ENCODE data around the gene KCTD11.
"Not testable (repeated sequence)": the region's sequence is repeated elsewhere in the genome, so short reads cannot be mapped to it uniquely, and the experiment has no call there.

DNA sequence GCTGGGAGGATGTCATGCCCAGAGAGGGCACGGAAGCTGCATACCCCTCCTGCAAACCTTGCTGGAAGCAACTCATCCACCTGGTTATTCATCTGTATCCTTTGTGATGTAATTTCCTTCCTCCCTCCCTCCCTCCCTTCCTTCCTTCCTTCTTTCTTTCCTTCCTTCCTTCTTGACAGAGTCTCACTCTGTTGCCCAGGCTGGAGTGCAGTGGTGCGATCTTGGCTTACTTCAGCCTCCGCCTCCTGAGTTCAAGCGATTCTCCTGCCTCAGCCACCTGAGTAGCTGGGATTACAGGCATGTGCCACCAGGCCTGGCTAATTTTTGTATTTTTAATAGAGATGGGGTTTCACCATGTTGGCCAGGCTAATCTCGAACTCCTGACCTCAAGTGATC, 16.6 kb downstream of the KCTD11 start:
- not testable (repeated sequence) for TF ChIP-seq YY1 (IDR thresholded peaks at IDR 0.05; ENCODE audit: extremely low read depth, insufficient replicate concordance, low read depth, low read length)
- TF ChIP-seq, protein P1, sequence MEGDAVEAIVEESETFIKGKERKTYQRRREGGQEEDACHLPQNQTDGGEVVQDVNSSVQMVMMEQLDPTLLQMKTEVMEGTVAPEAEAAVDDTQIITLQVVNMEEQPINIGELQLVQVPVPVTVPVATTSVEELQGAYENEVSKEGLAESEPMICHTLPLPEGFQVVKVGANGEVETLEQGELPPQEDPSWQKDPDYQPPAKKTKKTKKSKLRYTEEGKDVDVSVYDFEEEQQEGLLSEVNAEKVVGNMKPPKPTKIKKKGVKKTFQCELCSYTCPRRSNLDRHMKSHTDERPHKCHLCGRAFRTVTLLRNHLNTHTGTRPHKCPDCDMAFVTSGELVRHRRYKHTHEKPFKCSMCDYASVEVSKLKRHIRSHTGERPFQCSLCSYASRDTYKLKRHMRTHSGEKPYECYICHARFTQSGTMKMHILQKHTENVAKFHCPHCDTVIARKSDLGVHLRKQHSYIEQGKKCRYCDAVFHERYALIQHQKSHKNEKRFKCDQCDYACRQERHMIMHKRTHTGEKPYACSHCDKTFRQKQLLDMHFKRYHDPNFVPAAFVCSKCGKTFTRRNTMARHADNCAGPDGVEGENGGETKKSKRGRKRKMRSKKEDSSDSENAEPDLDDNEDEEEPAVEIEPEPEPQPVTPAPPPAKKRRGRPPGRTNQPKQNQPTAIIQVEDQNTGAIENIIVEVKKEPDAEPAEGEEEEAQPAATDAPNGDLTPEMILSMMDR (IDR thresholded peaks at IDR 0.05 in 2 of 3, conservative IDR thresholded peaks at IDR 0.05 in 1 of 3; ENCODE audit: borderline replicate concordance in 1 of 3, insufficient read depth in 1 of 3, low read depth in 2 of 3, low read length in 2 of 3) = not testable (repeated sequence)
